HG02943 (cell line): ENCODE results near the gene TP53BP2.
"Not testable (repeated sequence)": the region's sequence is repeated elsewhere in the genome, so short reads cannot be mapped to it uniquely, and the experiment has no call there.

Experiments
- ATAC-seq: cut with Tn5 transposase; IDR thresholded peaks from one replicate; pipeline ENCODE4 v1.9.1; 2021; ENCODE audit warnings: mild to moderate bottlenecking, low read depth, moderate library complexity; ENCODE audit not compliant: unreplicated experiment

The TP53BP2 gene, protein sequence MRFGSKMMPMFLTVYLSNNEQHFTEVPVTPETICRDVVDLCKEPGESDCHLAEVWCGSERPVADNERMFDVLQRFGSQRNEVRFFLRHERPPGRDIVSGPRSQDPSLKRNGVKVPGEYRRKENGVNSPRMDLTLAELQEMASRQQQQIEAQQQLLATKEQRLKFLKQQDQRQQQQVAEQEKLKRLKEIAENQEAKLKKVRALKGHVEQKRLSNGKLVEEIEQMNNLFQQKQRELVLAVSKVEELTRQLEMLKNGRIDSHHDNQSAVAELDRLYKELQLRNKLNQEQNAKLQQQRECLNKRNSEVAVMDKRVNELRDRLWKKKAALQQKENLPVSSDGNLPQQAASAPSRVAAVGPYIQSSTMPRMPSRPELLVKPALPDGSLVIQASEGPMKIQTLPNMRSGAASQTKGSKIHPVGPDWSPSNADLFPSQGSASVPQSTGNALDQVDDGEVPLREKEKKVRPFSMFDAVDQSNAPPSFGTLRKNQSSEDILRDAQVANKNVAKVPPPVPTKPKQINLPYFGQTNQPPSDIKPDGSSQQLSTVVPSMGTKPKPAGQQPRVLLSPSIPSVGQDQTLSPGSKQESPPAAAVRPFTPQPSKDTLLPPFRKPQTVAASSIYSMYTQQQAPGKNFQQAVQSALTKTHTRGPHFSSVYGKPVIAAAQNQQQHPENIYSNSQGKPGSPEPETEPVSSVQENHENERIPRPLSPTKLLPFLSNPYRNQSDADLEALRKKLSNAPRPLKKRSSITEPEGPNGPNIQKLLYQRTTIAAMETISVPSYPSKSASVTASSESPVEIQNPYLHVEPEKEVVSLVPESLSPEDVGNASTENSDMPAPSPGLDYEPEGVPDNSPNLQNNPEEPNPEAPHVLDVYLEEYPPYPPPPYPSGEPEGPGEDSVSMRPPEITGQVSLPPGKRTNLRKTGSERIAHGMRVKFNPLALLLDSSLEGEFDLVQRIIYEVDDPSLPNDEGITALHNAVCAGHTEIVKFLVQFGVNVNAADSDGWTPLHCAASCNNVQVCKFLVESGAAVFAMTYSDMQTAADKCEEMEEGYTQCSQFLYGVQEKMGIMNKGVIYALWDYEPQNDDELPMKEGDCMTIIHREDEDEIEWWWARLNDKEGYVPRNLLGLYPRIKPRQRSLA

DNA sequence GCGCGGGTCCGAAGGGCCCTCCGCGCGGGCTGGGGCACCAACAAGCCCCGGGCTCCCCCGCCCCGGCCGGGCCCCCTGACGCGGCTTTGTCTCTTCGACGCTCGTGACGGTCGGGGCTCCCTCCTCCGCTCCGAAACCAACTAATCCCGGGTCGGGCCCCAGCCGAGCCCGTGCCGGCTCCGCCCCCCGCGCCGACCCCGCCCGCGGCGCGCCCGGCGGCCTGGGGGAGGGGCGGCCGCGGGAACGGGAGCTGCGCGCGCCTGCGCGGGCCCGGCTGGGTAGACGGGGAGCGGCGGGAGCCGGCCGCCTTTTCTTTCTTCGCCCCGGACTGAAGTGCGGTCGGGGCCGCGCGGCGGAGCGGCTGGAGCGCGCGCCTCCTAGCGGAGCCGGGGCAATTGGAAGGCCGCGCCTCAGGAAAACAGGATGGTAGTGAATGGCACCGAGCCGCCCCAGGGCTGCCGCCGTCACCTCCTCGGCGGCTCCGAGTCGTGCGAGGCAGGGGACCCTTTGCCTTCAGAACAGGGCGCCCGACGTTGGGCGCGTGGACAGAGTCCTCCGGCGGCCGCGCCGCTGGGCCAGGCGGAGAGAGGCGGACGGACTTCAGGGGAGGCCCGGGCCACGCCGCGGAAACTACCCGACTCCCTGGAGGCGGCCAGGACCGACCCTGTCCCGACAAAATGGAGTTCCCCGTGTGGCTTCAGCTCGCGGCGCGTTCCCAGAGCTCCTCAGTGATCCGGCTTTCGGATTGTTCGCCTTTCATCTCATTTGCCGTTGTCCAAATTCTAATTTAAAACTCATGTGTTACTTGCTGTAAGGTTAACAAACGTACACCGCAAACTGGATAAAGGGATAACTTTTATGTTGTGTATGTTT lies at the start of gene TP53BP2:
Gene TP53BP2, minus strand, starts transcription at position 138 of the 873 bp plus-strand sequence. CDS start 267 bp downstream, outside the sequence.
- peak; percentile 73 for ATAC-seq

DNA sequence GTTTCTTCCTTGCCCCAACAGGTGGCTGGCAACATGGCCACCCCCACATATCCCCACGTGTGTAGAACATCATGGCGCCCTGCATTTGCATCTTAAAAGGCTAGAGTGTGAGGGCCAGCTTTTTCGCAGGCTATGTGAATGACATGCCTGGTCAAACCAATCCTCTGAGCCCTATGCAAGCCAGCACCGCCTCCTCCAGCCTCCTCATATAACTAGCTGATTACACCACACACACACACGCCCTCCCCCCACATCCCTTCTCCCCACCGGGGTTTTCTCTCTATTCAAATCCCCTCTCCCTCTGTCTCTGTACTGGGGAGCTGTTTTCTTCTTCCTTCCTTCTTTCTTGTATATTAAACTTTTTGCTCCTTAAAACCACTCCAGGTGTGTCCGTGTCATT lies 44.7 kb upstream of the TP53BP2 start:
- ATAC-seq = not testable (repeated sequence)

DNA sequence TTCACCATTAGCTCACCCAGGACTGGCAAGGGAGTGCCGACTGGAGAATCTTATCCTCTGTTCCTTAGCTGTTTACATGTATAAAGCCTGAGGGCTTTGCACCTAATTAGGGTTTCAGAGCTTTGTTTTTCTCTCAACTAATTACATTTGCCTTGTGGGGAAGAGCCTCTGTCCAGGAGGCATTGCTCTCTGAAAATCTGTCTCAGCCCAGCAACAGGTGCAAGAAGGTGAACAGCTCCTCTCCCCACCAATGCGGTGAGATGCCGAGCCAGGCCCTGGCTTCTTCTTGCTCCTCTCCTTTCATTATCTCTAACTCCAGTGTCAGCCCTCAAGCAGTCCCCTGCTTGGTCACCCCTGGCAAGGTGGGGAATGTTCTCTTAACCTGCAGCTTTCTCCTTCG lies 43.6 kb upstream of the TP53BP2 start:
- ATAC-seq = not testable (repeated sequence)

DNA sequence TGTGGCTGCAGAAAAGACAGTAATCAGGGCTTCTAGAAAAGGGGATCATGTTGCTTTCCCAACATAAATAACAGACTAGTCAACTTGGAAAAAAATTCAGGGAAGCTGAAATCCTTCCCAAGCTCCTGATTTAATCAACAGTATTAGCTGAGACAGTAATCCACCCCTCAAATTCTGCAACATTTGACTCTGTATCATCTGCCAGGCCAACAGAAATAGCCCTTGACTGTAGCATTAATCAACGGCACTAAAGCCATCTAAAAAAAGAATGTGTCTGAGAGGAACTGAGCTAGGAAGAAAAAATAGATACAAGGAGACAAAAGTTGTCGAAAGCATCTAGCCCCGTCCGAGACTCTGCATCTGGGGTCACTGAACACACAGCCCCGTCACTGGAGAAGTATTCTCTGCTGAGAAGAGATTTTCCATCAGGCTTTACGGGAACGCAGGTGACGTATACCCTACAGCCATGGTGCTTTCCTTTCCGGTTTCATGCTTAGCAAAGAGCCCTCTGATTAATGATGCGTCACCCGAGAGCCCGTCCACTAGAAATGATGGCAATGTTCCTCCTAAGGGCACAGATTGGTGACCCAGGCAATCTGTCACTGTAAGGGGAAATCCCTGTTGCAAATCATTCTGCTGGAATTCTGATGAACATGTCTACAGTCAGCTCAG lies 42.1 kb upstream of the TP53BP2 start:
- no peak for ATAC-seq

DNA sequence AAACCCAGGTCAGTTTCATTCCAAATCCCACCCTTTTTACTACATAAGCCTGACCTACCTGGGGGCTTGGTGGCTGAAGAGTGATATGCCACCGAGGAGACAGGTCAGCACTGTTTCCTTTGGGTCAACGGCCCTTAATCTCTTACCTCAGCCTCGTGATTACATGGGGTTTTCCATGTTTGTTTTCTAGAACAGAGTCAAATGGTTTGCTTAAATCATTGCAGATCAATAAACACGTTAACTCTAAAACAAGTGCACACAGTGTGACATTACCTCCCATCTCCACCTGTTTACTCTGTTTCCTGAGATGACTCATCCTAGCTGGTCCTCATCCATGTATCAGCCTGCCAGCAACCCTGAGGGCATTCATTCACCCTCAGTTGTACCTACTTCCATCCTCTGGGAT lies 40.8 kb upstream of the TP53BP2 start:
- no peak for ATAC-seq

DNA sequence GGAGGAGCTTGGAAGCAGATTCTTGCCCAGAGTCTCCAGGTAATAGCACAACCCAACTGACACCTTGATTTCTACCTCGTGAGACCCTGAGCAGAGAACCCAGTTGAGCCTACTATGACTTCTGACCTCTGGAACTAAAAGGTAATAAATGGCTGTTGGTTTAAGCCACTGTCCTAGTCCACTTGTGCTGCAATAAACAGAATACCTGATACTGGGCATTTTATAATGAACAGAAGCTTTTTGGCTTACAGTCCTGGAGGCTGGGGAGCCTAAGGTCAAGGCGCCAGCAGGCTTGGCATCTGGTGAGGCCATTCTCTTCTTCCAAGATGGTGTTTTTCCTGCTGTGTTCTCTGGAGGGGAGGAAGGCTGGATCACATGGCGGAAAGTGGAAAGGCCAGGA lies 39.9 kb upstream of the TP53BP2 start:
- no peak for ATAC-seq

DNA sequence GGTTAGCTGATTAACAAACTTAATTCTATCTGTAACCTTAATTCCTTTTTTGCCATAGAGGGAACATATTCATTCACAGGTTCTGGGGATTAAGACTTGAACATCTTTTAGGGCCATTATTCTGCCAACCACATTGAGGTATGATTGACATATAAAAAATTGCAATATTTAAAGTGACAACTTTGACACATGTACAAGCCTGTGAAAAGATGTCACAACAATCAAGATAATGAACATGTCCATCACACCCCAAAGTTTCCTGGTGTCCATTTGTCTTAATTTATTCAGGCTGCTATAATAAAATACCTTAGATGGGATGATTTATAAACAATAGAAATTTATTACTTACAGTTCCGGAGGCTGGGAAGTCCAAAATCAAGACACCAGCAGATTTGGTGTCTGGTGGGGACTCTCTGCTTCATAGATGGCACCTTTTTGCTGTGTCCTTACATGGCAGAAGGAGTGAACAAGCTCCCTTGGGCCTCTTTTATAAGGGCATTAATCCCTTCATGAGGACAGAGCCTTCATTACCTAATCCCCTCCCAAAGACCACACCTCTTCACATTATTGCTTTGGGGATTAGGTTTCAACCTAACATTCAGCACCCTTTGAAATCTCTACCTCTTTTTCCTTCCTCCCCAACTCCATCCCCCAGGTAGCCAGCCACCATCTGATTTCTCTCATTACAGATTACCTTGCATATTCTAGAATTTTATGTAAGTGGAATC lies 33.0 kb upstream of the TP53BP2 start:
- no peak for ATAC-seq

DNA sequence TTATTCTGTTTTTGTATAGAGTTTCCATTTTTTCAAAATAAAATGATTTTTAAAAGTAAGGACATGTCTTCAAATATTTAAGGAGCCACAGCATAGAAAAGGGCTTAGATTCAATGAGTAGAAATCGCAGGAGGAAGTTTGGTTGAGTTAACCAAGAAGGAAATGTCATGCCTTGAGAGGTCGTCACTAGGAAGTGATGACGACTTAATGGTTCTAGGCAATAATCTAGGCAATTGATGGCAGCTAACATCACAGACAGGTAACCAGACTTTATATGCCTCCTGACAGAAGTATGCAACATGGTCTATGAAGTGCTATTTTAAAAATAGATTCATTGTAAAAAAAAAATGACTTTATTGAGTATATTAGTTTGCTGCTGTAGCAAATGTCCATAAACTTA lies 32.1 kb upstream of the TP53BP2 start:
- ATAC-seq = no peak

DNA sequence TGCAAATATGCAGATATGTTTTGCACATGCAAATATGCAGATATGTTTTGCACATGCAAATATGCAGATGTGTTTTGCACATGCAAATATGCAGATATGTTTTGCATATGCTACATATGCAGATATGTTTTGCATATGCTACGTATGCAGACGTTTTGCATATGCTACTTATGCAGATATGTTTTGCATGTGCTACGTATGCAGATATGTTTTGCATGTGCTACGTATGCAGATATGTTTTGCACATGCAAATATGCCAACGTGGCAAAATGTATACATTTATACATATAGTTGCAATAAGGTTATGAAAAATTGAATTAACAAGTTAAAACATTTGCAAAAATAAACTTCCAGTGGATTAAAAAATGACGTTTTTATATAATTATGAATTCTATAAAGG lies 30.8 kb upstream of the TP53BP2 start:
- no peak for ATAC-seq

DNA sequence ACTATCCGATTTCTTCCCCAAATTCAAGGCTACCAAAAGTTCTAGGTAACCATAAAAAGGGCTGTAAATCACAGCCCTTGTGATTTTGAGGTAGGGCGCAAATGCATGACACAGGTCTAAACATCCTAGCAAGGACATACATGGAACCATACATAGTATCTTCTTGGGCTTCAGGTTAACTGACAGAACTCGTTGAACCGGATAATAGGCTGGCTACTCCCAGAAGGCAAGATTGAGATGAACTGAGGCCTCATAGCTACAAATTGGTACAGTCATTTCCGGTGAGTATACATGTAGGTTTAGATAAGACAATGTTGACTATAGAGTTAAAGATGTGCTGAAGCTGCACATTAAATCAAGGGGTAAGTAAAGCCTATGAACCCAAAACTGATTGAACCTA lies 27.3 kb upstream of the TP53BP2 start:
- ATAC-seq = no peak

DNA sequence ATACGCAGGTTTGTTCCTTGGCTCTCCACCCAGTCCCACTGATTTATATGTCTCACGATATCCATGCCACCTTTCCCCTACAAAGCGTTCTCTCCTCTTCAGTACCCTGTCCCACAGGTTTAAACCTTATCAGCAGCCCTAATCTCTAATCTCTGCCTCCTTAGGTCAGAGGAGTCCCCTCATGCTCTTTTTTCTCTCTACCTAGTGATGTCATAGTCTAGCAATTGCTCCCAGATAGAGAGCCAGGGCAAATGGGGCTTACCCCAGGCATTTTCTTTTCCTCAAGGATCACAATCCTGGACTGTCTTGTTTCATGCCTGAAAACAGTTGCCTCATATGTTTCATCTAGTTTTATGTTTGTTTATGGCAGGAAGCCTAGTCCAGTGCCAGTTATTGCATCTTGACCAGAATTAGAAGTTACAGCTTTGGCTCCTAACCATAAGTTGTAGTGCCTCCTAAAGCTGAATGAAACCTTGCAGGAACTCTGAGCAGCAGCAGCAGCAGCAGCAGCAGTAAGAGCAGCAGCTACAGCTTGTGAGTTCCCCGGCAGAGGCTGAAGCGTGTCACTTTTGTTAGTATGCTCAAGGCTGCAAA lies 26.7 kb upstream of the TP53BP2 start:
- no peak for ATAC-seq

DNA sequence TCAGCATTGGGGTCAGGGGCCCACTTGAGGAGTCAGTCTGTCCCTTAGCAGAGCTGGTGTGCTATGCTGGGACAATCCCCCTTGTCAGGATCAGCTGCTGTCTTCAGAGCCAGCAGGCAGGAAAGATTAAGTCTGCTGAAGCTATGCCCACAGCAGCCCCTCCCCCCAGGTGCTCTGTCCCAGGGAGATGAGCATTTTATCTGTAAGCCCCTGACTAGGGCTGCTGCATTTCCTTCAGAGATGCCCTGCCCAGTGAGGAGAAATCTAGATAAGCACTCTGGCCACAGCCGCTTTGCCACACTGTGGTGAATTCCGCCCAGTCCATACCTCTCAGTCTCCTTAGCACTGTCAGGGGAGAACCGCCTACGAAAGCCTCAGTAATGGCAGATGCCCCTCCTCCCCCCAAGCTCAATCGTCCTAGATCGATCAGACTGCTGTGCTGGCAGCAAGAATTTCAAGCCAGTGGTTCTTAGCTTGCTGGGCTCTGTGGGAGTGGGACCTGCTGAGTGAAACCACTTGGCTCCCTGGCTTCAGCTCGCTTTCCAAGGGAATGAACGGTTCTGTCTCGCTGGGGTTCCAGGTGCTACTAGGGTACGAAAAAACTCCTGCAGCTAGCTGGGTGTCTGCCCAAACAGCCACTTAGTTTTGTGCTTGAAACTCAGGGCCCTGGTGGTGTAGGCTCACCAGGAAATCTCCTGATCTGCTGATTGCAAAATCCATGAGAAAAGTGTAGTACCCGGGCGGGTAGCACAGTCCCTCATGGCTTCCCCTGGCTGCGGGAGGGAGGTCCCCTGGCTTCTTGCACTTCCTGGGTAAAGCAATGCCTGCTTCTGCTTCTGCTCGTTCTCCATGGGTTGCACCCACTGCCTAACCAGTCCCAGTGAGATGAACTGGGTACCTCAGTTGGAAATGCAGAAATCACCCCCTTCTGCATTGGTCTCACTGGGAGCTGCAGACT lies 25.1 kb upstream of the TP53BP2 start:
- no peak for ATAC-seq

DNA sequence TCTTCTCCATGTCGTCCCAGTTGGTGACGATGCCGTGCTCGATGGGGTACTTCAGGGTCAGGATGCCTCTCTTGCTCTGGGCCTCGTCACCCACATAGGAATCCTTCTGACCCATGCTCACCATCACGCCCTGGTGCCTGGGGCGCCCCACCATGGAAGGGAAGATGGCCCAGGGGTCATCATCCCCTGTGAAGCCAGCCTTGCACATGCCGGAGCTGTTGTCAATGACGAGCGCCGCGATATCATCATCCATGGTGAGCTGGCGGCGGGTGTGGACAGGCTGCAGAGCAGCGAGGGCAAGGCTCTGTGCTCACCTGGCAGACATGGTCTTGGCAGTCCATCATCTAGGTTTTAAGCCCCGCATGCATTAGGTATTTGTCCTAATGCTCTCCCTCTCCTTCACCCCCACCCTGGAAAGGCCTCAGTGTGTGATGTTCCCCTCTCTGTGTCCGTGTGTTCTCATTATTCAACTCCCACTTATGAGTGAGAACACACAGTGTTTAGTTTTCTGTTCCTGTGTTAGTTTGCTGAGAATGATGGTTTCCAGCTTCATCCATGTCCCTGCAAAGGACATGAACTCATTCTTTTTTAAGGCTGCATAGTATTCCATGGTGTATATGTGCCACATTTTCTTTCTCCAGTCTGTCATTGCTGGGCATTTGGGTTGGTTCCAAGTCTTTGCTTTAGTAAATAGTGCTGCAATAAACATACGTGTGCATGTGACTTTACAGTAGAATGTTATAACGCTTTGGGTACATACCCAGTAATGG lies 19.0 kb upstream of the TP53BP2 start:
- ATAC-seq = not testable (repeated sequence)

DNA sequence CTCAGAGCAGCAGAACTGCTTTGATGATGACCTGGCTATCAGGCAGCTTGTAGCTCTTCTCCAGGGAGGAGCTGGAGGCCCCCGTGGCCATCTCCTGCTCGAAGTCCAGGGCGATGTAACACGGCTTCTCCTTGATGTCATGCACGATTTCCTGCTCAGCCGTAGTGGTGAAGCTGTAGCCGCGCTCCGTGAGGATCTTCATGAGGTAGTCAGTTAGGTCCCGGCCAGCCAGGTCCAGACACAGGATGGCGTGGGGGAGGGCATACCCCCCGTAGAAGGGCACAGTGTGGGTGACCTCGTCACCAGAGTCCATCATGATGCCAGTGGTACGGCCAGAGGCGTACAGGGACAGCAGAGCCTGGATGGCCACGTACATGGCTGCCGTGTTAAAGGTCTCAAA lies 18.3 kb upstream of the TP53BP2 start:
- no peak for ATAC-seq

DNA sequence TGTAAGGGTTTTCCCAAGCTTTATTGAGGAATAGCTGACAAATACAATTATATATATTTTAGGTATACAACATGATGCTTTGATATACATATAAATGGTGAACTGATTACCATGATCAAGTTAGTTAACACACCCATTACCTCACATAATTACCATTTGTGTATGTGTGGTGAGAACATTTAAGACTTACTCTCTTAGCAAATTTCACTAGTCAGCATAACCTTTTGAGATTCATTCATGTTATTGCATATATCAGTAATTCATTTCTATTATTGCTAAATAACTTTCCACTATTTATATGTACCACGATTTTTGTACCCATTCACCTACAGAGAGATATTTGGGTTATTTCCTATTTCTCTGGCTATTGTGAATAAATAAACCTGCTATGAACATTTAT lies 16.2 kb upstream of the TP53BP2 start:
- no peak for ATAC-seq

DNA sequence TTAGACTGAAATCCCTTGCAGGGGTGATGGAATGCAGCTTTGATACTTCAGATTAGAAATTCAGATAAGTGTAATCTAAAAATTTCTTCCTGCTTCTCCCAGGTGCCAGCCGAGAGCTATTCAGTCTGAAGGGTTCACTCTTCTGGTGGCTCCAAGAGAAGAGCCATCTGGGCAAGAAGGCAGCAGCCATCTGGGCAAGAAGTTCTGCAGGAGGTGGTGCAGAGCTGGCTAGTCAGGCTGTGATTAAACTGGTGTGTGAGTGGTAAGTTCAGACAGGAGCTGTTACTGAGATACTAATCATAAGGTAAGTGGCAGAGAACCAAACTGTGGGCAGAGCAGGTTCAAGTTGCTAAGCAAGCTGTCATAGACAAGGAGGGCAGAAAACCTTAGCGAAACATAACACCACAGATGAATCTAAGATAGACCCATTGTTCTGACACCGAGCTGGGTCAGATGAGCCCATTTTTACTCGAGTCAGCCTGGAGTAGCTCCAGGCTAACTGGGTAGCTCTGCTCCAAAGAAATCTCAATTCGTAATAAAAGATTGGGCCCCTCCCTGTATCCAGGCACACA lies 14.4 kb upstream of the TP53BP2 start:
- no peak for ATAC-seq
